ENCODE data around the gene OR4D10.
"Not testable (repeated sequence)": the region's sequence is repeated elsewhere in the genome, so short reads cannot be mapped to it uniquely, and the experiment has no call there.

The OR4D10 gene

GRCh38 chr11:59475176-59475575 lies 2.1 kb downstream of the OR4D10 start:
- no peak for TF ChIP-seq CTCF (IDR thresholded peaks at IDR 0.05; ENCODE audit: low read length, missing control alignments)
- no peak overlapping the region for H3K4me3 ChIP-seq (replicated peaks; ENCODE audit: low read depth, low read length)
- no peak for DNase-seq (ENCODE audit: low read depth)

DNA sequence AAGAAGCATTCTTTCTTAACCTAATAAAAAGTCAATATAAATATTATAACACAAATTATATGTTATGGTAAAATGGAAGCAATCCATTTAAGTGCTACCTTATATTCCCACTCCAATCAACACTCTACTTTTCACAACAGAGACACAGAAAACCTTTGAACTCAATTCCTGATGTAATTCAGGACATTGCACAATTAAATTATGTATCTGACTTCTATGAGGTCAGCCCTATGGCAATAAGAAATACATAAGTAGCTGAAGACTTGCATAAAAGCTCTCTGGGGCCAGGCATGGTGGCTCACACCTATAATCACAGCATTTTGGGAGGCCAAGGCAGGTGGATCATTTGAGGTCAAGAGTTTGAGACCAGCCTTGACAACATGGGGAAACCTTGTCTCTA lies 6.8 kb downstream of the OR4D10 start:
- no peak overlapping the region for H3K4me3 ChIP-seq (replicated peaks; ENCODE audit: low read depth, low read length)
- no peak for TF ChIP-seq CTCF (IDR thresholded peaks at IDR 0.05; ENCODE audit: low read length, missing control alignments)
- no peak for DNase-seq (ENCODE audit: low read depth)

DNA sequence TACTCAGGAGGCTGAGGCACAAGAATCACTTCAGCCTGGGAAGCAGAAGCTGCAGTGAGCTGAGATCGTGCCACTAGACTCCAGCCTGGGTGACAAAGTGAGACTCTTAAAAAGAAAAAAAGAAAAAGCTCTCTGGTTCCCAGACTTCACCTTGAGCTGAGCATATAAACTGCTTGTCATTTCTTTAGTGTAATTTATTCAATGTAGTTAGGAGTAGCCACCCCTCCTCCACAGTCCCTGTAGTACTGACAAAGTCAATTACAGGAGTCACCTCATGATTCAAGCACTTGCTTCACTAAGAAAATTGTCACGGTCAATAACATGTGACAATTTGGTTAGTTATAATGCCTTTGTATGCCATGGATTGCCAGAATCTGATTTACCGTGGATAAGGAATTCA lies 7.2 kb downstream of the OR4D10 start:
- TF ChIP-seq CTCF (IDR thresholded peaks at IDR 0.05; ENCODE audit: low read length, missing control alignments) = no peak
- DNase-seq (ENCODE audit: low read depth) = no peak

DNA sequence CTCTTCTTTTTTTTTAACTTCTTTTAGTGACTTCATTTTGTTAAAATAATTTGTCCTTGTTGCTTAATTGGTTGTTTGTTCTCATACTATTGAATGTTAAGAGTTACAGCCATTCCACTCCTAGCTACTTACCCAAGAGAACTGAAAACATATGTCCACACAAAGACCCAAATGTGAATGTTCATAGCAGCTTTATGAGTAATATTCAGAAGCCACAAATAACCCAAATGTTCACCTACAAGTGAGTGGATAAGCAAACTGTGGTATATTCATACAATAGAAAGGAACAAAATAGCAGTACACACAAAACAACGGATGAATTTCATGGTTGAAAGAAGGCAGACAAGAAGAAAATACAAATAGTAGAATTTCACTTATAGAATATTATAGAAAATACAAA lies 28.8 kb downstream of the OR4D10 start:
- H3K4me3 ChIP-seq (replicated peaks; ENCODE audit: low read depth, low read length) = no peak overlapping the region
- DNase-seq (ENCODE audit: low read depth) = no peak
- no peak for TF ChIP-seq CTCF (IDR thresholded peaks at IDR 0.05; ENCODE audit: low read length, missing control alignments)

More for the DNA sequence above, 7.2 kb downstream of the OR4D10 start:
- no peak overlapping the region for H3K4me3 ChIP-seq (replicated peaks; ENCODE audit: low read depth, low read length)

GRCh38 chr11:59503276-59503675 lies 30.2 kb downstream of the OR4D10 start, which contains the start of gene OR4D11:
Gene OR4D11, plus strand, starts transcription at chr11:59503576. Its CDS starts 0 bp downstream, at chr11:59503576.
- TF ChIP-seq CTCF (IDR thresholded peaks at IDR 0.05; ENCODE audit: low read length, missing control alignments) = no peak
- no peak within 1 kb of the TSS for H3K4me3 ChIP-seq (replicated peaks; ENCODE audit: low read depth, low read length)
- no peak for DNase-seq (ENCODE audit: low read depth)

DNA sequence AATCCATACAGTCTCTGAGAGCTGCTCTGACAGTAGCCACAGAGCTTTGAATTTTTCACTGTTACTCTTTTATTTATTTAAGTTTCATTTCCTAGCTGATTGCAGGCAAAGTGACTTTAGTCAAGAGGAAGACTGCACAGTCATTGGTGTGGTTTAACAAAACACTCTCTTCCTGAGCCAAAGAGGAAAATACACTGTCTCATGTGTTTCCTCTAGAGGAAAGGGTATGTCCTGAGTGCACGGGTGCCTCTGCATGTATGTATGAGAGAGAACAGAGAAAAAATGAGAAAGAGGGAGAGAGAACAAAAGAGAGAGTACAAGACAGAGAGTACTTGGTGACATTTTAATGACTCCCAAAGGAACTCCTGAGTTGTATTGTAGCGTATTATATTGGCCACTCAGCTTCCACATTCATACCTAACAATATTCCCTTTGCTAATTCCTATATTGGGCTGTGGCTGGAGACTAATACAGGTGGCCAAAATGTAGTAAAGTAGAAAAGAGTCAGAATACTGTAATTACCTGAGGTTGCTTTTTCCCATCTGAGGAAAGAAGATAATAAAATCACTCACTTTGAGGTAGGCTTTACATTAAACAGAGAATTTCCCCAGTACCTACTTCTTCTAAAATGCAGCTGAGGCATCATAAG lies 38.0 kb downstream of the OR4D10 start, which contains the start of gene OR4D9:
TSS of gene OR4D9 (plus strand) at position 599 of the 649 bp plus-strand sequence. CDS start 3,374 bp downstream, outside the sequence.
- no peak within 1 kb of the TSS for H3K4me3 ChIP-seq (replicated peaks; ENCODE audit: low read depth, low read length)
- peak; percentile 5 for DNase-seq (ENCODE audit: low read depth)
- TF ChIP-seq CTCF (IDR thresholded peaks at IDR 0.05; ENCODE audit: low read length, missing control alignments) = no peak

DNA sequence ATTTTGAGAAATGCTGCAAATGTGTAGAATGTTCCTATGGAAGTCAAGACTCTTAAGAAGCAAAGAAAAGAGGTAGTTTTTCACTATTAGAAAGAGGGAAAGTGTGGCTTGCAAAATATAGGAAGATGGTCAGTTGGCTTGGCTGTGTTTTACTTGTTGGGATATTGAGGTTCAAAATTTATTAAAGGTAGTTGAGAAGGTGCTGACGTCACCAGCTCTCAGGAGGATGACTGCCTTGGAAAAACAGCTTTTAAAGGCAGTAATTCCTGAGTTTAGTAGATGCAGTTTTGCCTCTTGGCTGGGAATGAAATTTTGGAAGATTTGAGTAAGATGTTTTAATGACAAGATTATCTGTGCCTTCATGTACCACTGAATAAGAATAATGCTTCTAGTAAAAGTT lies 38.6 kb downstream of the OR4D10 start:
- TF ChIP-seq CTCF (IDR thresholded peaks at IDR 0.05; ENCODE audit: low read length, missing control alignments) = no peak
- no peak for DNase-seq (ENCODE audit: low read depth)

GRCh38 chr11:59520139-59520538 lies 47.0 kb downstream of the OR4D10 start:
- DNase-seq (ENCODE audit: low read depth); H3K4me3 ChIP-seq (replicated peaks; ENCODE audit: low read depth, low read length): not testable (repeated sequence)

More for the DNA sequence above, 38.6 kb downstream of the OR4D10 start:
- no peak overlapping the region for H3K4me3 ChIP-seq (replicated peaks; ENCODE audit: low read depth, low read length)

All from fibroblast of pulmonary artery (primary cell).